NCI-H510A treated with DMSO at 0.1 percent for 48 hours (cell line): ENCODE measurements around the gene OR1L1.

Experiments
- DNase-seq: peaks from one replicate; lab custom pipeline; 2025; lab: John Stamatoyannopoulos, UW

Gene OR1L1, protein sequence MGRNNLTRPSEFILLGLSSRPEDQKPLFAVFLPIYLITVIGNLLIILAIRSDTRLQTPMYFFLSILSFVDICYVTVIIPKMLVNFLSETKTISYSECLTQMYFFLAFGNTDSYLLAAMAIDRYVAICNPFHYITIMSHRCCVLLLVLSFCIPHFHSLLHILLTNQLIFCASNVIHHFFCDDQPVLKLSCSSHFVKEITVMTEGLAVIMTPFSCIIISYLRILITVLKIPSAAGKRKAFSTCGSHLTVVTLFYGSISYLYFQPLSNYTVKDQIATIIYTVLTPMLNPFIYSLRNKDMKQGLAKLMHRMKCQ

GRCh38 chr9:122661416-122661815, at the start of gene OR1L1:
TSS of gene OR1L1 (plus strand) at chr9:122661716. CDS start at chr9:122661716, 0 bp downstream.
- no peak for DNase-seq

- no peak for DNase-seq
Observed at GRCh38 chr9:122614362-122614761, 47.2 kb upstream of the OR1L1 start, which contains the start of gene OR1Q1. TSS of gene OR1Q1 (plus strand) at chr9:122614738. CDS start at chr9:122614738, 0 bp downstream.

- DNase-seq, result no peak
Observed at GRCh38 chr9:122619996-122620395, 41.5 kb upstream of the OR1L1 start.

- no peak for DNase-seq
Observed at GRCh38 chr9:122642226-122642625, 19.3 kb upstream of the OR1L1 start.

DNA sequence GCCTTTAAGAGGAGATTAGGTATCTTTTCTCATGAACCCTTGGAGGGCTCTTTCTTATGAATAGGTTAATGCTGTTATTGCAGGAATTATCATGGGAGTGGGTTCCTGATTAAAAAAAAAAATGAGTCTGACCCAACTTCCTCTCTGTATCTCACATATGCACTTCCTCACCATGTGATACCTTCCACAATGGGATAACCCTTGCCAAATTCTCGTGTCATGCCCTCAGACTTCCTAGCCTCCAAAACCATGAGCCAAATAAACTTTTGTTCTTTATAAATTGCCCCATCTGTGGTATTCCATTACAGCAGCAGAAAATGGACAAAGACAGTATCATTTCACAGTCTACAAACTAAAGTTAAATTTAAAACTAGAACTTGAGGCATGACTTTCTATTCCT, 5.1 kb upstream of the OR1L1 start:
- no peak for DNase-seq

DNA sequence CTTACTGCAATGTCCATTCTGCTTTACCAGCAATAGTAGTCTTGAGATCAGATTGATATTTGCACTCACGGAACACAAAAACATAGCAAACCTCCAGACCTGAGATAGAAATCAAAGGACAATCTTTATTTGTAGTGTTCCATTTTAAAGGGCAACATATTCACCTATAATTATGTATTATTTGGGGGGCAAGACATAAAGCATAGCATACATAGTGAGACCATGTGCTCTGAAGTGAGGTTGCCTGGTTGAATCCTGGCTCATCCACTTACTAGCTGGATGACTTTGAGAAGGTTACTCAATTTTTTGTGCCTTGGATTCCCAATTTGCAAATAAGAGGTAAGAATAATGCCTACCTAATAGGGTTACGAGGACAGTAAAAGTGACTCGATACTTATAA, 4.0 kb upstream of the OR1L1 start, which contains the start of gene OR1B1:
OR1B1 (minus strand) TSS at position 101 of the 400 bp plus-strand sequence.
- no peak for DNase-seq

GRCh38 chr9:122672481-122672880, 11.0 kb downstream of the OR1L1 start:
- DNase-seq, result no peak

DNA sequence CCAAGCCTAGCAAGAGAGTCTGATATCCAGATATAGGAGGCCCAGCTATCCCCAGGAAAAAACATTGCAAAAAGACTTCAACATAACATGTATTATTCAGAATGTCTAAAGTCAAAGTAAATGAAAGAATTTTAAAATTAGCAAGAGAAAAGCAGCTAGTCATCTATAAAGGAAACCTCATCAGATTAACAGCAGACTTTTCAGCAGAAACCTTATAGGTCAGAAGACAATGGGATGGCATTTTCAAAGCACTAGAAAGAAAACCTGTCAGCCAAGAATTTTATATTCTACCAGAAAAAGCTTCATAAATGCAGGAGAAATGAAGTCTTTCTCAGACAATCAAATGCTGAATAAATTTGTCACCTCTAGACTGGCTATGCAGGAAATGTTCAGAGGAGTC, 23.3 kb downstream of the OR1L1 start:
- DNase-seq, result no peak

- DNase-seq, result no peak
Observed at GRCh38 chr9:122695696-122696095, 34.2 kb downstream of the OR1L1 start.
